Measurements from ENCODE around the gene EPHA3.
A peak's percentile ranks its signal among the peaks of the same experiment; 100 is the strongest.

The EPHA3 gene

GRCh38 chr3:89314454-89315098 lies 207.2 kb downstream of the EPHA3 start:
- H3K79me2 ChIP-seq (ENCODE audit: insufficient read depth, low read length) = no peaks in the 10 kb centered on the region
- H3K9me3 ChIP-seq (ENCODE audit: low read length) = no peaks in the 10 kb centered on the region
- no peaks in the 10 kb centered on the region for H3K9me2 ChIP-seq (ENCODE audit: low read depth, low read length)
- no peaks in the 10 kb centered on the region for H3K27me3 ChIP-seq (ENCODE audit: insufficient read depth, low read length)
- H3K27ac ChIP-seq (ENCODE audit: low read depth, low read length, poor library complexity, severe bottlenecking) = no peak overlapping the region
- no peaks in the 10 kb centered on the region for H4K20me1 ChIP-seq (ENCODE audit: insufficient read depth, low read length)
- H3K4me2 ChIP-seq (ENCODE audit: low read length) = no peak overlapping the region
- H3K36me3 ChIP-seq (ENCODE audit: insufficient read depth, low read length) = no peaks in the 10 kb centered on the region
- H3K9ac ChIP-seq (ENCODE audit: low read length) = no peak overlapping the region
- no peak overlapping the region for H2AFZ ChIP-seq (ENCODE audit: low read length)
- no peaks in the 10 kb centered on the region for H3K4me1 ChIP-seq (ENCODE audit: insufficient read depth, low read length, severe bottlenecking)
- no peak overlapping the region for H3K4me3 ChIP-seq (ENCODE audit: low read depth, low read length, poor library complexity, severe bottlenecking)
- TF ChIP-seq EZH2 (IDR thresholded peaks at IDR 0.05; ENCODE audit: borderline replicate concordance, low read length) = no peak
- TF ChIP-seq, protein P1, sequence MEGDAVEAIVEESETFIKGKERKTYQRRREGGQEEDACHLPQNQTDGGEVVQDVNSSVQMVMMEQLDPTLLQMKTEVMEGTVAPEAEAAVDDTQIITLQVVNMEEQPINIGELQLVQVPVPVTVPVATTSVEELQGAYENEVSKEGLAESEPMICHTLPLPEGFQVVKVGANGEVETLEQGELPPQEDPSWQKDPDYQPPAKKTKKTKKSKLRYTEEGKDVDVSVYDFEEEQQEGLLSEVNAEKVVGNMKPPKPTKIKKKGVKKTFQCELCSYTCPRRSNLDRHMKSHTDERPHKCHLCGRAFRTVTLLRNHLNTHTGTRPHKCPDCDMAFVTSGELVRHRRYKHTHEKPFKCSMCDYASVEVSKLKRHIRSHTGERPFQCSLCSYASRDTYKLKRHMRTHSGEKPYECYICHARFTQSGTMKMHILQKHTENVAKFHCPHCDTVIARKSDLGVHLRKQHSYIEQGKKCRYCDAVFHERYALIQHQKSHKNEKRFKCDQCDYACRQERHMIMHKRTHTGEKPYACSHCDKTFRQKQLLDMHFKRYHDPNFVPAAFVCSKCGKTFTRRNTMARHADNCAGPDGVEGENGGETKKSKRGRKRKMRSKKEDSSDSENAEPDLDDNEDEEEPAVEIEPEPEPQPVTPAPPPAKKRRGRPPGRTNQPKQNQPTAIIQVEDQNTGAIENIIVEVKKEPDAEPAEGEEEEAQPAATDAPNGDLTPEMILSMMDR (IDR thresholded peaks at IDR 0.05; ENCODE audit: low read length) = peak; percentile 42; the same call in 1 of the 2 replicates
- H3F3A ChIP-seq (ENCODE audit: insufficient read depth, low read length) = no peaks in the 10 kb centered on the region

GRCh38 chr3:89315750-89316470 lies 208.5 kb downstream of the EPHA3 start:
- no peaks in the 10 kb centered on the region for H3K79me2 ChIP-seq (ENCODE audit: insufficient read depth, low read length)
- no peak overlapping the region for H3K27ac ChIP-seq (ENCODE audit: low read depth, low read length, poor library complexity, severe bottlenecking)
- H4K20me1 ChIP-seq (ENCODE audit: insufficient read depth, low read length) = no peaks in the 10 kb centered on the region
- TF ChIP-seq, protein P1 (IDR thresholded peaks at IDR 0.05; ENCODE audit: low read length) = no peak
- no peak for TF ChIP-seq EZH2 (IDR thresholded peaks at IDR 0.05; ENCODE audit: borderline replicate concordance, low read length)
- H3K9ac ChIP-seq (ENCODE audit: low read length) = no peak overlapping the region
- no peaks in the 10 kb centered on the region for H3K36me3 ChIP-seq (ENCODE audit: insufficient read depth, low read length)
- H3K27me3 ChIP-seq (ENCODE audit: insufficient read depth, low read length) = no peaks in the 10 kb centered on the region
- no peaks in the 10 kb centered on the region for H3K9me2 ChIP-seq (ENCODE audit: low read depth, low read length)
- H3K9me3 ChIP-seq (ENCODE audit: low read length) = no peaks in the 10 kb centered on the region
- no peaks in the 10 kb centered on the region for H3F3A ChIP-seq (ENCODE audit: insufficient read depth, low read length)
- H2AFZ ChIP-seq (ENCODE audit: low read length) = no peak overlapping the region
- H3K4me1 ChIP-seq (ENCODE audit: insufficient read depth, low read length, severe bottlenecking) = no peaks in the 10 kb centered on the region
- H3K4me2 ChIP-seq (ENCODE audit: low read length) = no peak overlapping the region
- H3K4me3 ChIP-seq (ENCODE audit: low read depth, low read length, poor library complexity, severe bottlenecking) = no peak overlapping the region

DNA sequence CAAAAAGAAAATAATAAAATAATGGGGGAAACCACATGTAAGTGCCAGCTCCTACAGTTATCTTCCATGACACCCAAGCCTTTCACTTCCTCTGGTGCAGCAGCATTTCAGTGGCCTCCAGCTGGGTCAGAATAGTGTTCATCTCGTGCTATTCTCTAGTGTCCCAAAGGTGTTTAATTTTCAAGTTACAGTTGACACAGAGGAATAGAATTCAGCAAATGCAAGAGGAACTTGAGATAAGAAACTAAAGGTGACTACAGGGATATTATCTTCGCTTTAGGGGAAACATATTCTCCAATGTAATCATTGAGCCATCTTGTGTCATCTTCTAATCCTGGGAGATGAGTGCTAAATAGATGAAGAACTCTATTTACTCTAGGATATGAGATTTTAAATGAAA lies 212.8 kb downstream of the EPHA3 start:
- H3K4me1 ChIP-seq (ENCODE audit: insufficient read depth, low read length, severe bottlenecking) = no peaks in the 10 kb centered on the region
- H3F3A ChIP-seq (ENCODE audit: insufficient read depth, low read length) = no peaks in the 10 kb centered on the region
- H3K27me3 ChIP-seq (ENCODE audit: insufficient read depth, low read length) = no peaks in the 10 kb centered on the region
- no peak overlapping the region for H3K4me3 ChIP-seq (ENCODE audit: low read depth, low read length, poor library complexity, severe bottlenecking)
- H3K9me2 ChIP-seq (ENCODE audit: low read depth, low read length) = no peaks in the 10 kb centered on the region
- TF ChIP-seq EZH2 (IDR thresholded peaks at IDR 0.05; ENCODE audit: borderline replicate concordance, low read length) = no peak
- TF ChIP-seq, protein P1 (IDR thresholded peaks at IDR 0.05; ENCODE audit: low read length) = no peak
- no peak overlapping the region for H2AFZ ChIP-seq (ENCODE audit: low read length)
- no peak overlapping the region for H3K27ac ChIP-seq (ENCODE audit: low read depth, low read length, poor library complexity, severe bottlenecking)
- no peak overlapping the region for H3K4me2 ChIP-seq (ENCODE audit: low read length)
- no peaks in the 10 kb centered on the region for H3K9me3 ChIP-seq (ENCODE audit: low read length)
- H3K79me2 ChIP-seq (ENCODE audit: insufficient read depth, low read length) = no peaks in the 10 kb centered on the region
- no peak overlapping the region for H3K9ac ChIP-seq (ENCODE audit: low read length)
- H4K20me1 ChIP-seq (ENCODE audit: insufficient read depth, low read length) = no peaks in the 10 kb centered on the region
- H3K36me3 ChIP-seq (ENCODE audit: insufficient read depth, low read length) = no peaks in the 10 kb centered on the region

All from OCI-LY1 (cell line).